ENCODE results near the gene MYEOV. TPM values are rescaled to one million over a fixed set of nuclear protein-coding genes. Genes with fewer than 3 reads are reported as not detected.
A peak's percentile ranks its signal among the peaks of the same experiment; 100 is the strongest.

Gene MYEOV
- total and polyA plus RNA-seq, 11 donors: 0.08 to 0.88 (median 0.23) TPM; not detected in 7

GRCh38 chr11:69296890-69297786 lies 3.2 kb downstream of the MYEOV start:
- peak overlapping the region in 9 of 12 donors; percentile 6 to 43 (median 30) for H3K4me3 ChIP-seq
- peak; percentile 49 to 89 (median 82) for ATAC-seq
- no peaks in the 10 kb centered on the region for H3K27me3 ChIP-seq
- H3K4me1 ChIP-seq: peaks cover 15 to 90% (median 47%) of the 10 kb centered on the region in 12 donors
- H3K9me3 ChIP-seq: peaks cover 0 to 5% (median 0%) of the 10 kb centered on the region in 12 donors
- intact Hi-C loops (cut with DNase I): loop anchor here in 8 of 10 donors (1.0 to 10.0 kb wide), 12 partner anchors 118 to 345 kb away; partner anchors contain the start of gene CCND1 (in 2 of the 8)
- peak; percentile 94 to 97 (median 95) for DNase-seq
- no peaks in the 10 kb centered on the region for H3K36me3 ChIP-seq
- TF ChIP-seq CTCF (IDR thresholded peaks at IDR 0.05) (no peak), POLR2A (IDR thresholded peaks at IDR 0.05) (no peak)
- WGBS, 4 donors: 12 to 20% (median 16%) methylated on average over 17 to 18 of the region's 18 CpGs
- peak overlapping the region in 11 of 12 donors; percentile 70 to 94 (median 81) for H3K27ac ChIP-seq

- intact Hi-C loops (cut with DNase I): loop anchor here in 8 of 10 donors (1.0 to 10.0 kb wide), 11 partner anchors 117 to 344 kb away; partner anchors contain the start of gene CCND1 (in 2 of the 8)
- TF ChIP-seq POLR2A (IDR thresholded peaks at IDR 0.05) (no peak), CTCF (IDR thresholded peaks at IDR 0.05) (no peak)
- Histone ChIP-seq H3K27ac (peak overlapping the region in 11 of 12 donors; percentile 70 to 94 (median 81)), H3K9me3 (peaks cover 0 to 5% (median 0%) of the 10 kb centered on the region in 12 donors), H3K27me3 (no peaks in the 10 kb centered on the region), H3K36me3 (no peaks in the 10 kb centered on the region), H3K4me3 (peak overlapping the region in 9 of 12 donors; percentile 6 to 43 (median 28)), H3K4me1 (peaks cover 15 to 91% (median 48%) of the 10 kb centered on the region in 12 donors)
- peak in 2 of 4 donors; percentile 1 to 2 for ATAC-seq
- peak in 4 of 5 donors; percentile 43 to 65 (median 53) for DNase-seq
- WGBS, 4 donors: 44 to 68% (median 52%) methylated on average over 13 of the region's 13 CpGs
These were observed 3.9 kb downstream of the MYEOV start for GRCh38 chr11:69297787-69298266.

DNA sequence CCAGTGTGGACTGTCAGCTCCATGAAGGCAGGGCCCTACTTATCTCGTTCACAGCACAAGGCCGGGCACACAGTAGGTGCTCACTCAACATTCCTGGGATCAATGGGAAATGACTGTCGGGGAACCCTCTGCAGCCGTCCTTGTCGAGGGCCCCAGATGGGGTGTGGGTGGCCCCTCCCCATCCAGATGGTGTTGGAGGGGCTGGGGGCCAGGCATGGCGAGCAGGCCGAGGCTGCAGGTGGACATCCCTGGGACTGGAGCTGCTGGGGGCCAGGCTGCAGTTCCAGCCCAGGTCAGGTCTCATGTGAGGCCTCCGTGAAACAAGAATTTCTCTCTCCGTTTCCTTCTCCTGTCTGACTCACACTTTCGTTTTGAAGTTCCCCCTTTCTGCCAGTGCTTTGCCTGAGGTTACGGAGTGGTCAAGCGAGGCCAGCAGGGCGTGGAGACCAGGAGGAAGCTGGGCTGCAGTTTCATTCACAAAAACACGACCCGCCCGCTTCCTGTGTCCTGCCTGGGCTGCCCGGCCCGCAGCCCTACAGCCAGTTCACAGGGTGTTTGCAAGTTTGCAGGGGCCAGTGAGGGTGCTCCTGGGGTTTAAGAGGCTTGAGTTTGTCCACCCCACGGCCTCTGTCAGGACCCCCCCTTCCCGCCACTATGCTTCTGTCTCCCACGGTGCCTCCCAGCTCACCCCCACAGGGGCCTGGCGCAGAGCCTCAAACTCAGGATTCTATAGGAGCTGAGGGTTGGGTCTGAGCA lies 4.5 kb downstream of the MYEOV start:
- no peaks in the 10 kb centered on the region for H3K36me3 ChIP-seq
- peak overlapping the region; percentile 25 to 94 (median 80) for H3K27ac ChIP-seq
- H3K4me1 ChIP-seq: peaks cover 15 to 85% (median 46%) of the 10 kb centered on the region in 12 donors
- TF ChIP-seq CTCF (IDR thresholded peaks at IDR 0.05) (no peak), POLR2A (IDR thresholded peaks at IDR 0.05) (peak in 1 of 2 donors; percentile 12)
- WGBS, 4 donors: 41 to 62% (median 44%) methylated on average over 13 to 22 of the region's 22 CpGs
- DNase-seq (peak; percentile 84 to 91 (median 87)), ATAC-seq (peak; percentile 41 to 81 (median 67))
- peaks cover 0 to 5% (median 0%) of the 10 kb centered on the region in 12 donors for H3K9me3 ChIP-seq
- H3K4me3 ChIP-seq: peak overlapping the region in 9 of 12 donors; percentile 6 to 43 (median 28)
- intact Hi-C loops (cut with DNase I): loop anchor here in 7 of 10 donors (5.0 to 10.0 kb wide), 9 partner anchors 116 to 344 kb away; partner anchors contain the start of gene CCND1 (in 1 of the 7)
- no peaks in the 10 kb centered on the region for H3K27me3 ChIP-seq

Data from heart left ventricle (tissue), 16 donors.